ENCODE results near the gene AOPEP. TPM values are rescaled to one million over a fixed set of nuclear protein-coding genes. Genes with fewer than 3 reads are reported as not detected.
A peak's percentile ranks its signal among the peaks of the same experiment; 100 is the strongest.

The AOPEP gene
- total and polyA plus RNA-seq, 2 of the 13 experiments (the other 11 are each of a cell fraction or from before 2014, with no cell fraction given): 22.2 to 41.6 TPM

- FAIRE-seq: no peak
- TF ChIP-seq U2AF1 (optimal IDR thresholded peaks at IDR 0.05; ENCODE audit: low read depth, low read length): no peak
- TF ChIP-seq PAWR (CRISPR knock-in tag; IDR thresholded peaks at IDR 0.05; ENCODE audit: borderline replicate concordance): no peak
- TF ChIP-seq THYN1 (CRISPR knock-in tag; IDR thresholded peaks at IDR 0.05; ENCODE audit: borderline replicate concordance, low read depth): no peak
- no peak for TF ChIP-seq HNF4A (CRISPR knock-in tag; IDR thresholded peaks at IDR 0.05)
- no peak for TF ChIP-seq ZNF720 (CRISPR knock-in tag; IDR thresholded peaks at IDR 0.05)
- TF ChIP-seq HINFP (CRISPR knock-in tag; IDR thresholded peaks at IDR 0.05; ENCODE audit: low read depth): no peak
- no peak for TF ChIP-seq ZNF839 (CRISPR knock-in tag; IDR thresholded peaks at IDR 0.05; ENCODE audit: borderline replicate concordance)
- TF ChIP-seq MXD3 (CRISPR knock-in tag; IDR thresholded peaks at IDR 0.05): no peak
- no peak for TF ChIP-seq ZNF558 (CRISPR knock-in tag; IDR thresholded peaks at IDR 0.05; ENCODE audit: borderline replicate concordance)
- no peak for TF ChIP-seq DZIP1 (CRISPR knock-in tag; IDR thresholded peaks at IDR 0.05)
- TF ChIP-seq ZNF879 (CRISPR knock-in tag; IDR thresholded peaks at IDR 0.05): no peak
- no peak for TF ChIP-seq ZNF660 (CRISPR knock-in tag; IDR thresholded peaks at IDR 0.05; ENCODE audit: borderline replicate concordance, low read depth)
- no peak for TF ChIP-seq MNT (IDR thresholded peaks at IDR 0.05)
- no peak for TF ChIP-seq ZNF253 (CRISPR knock-in tag; IDR thresholded peaks at IDR 0.05; ENCODE audit: borderline replicate concordance)
- TF ChIP-seq FOXA1 (IDR thresholded peaks at IDR 0.05): no peak
- no peak for TF ChIP-seq FOXA1 (CRISPR knock-in tag; IDR thresholded peaks at IDR 0.05)
These were observed 299.0 kb downstream of the AOPEP start for GRCh38 chr9:95025213-95026147.

More at GRCh38 chr9:95025213-95026147, 299.0 kb downstream of the AOPEP start:
- Histone ChIP-seq H3K27ac (ENCODE audit: extremely low read length, insufficient read depth, low read length) (peak overlapping the region; percentile 94), H3K79me2 (ENCODE audit: insufficient read depth, low read length) (peaks cover 78% of the 10 kb centered on the region), H3K9me3 (ENCODE audit: low read length) (no peaks in the 10 kb centered on the region), H3K36me3 (replicated peaks in 1 of 2; ENCODE audit: control insufficient read depth in 1 of 2, insufficient read depth in 2 of 2, low read length in 2 of 2) (peaks cover 9 to 46% of the 10 kb centered on the region in 2 experiments), H2AFZ (ENCODE audit: low read length) (no peak overlapping the region), H3K4me2 (ENCODE audit: low read depth, low read length) (peak overlapping the region; percentile 68), H4K20me1 (ENCODE audit: insufficient read depth, low read length) (no peaks in the 10 kb centered on the region), H3K27me3 (ENCODE audit: control insufficient read depth in 1 of 2, insufficient read depth in 2 of 2, low read length in 2 of 2) (no peaks in the 10 kb centered on the region), H3K4me3 (replicated peaks in 1 of 3; ENCODE audit: insufficient read depth in 1 of 3, low read depth in 2 of 3, low read length in 3 of 3) (0 out of 6 replicates have a peak overlapping the region, but pooled peaks of 1 of the 3 experiments have one; percentile 47), H3K9ac (ENCODE audit: insufficient read depth, low read depth, low read length) (peak overlapping the region; percentile 80), H3K4me1 (ENCODE audit: insufficient read depth, low read length) (peaks cover 100% of the 10 kb centered on the region)
- intact Hi-C loops (cut with micrococcal nuclease; ENCODE audit: unreplicated experiment) (no loop called here), in situ Hi-C loops (cut with HindIII; ENCODE audit: extremely low pct_ligation_motif_present, low pct_unique_long_range_greater_than_20kb) (no loop called here)
- POLR2A ChIA-PET: interaction anchor here (0.9 to 4.0 kb wide), 9 partner anchors 17 to 299 kb away, joined by 3 to 60 read pairs (median 7); partner anchors contain the start of gene AOPEP
- BruUV-seq (replicated peaks): no TSS peak
- DNase-seq (ENCODE audit: low spot score): peak; percentile 80
- peak; percentile 46 for ATAC-seq
- 52% methylated on average over 11 of the region's 13 CpGs for WGBS (ENCODE audit: low lambda C conversion rate)
- CTCF ChIA-PET (ENCODE audit: low intra/inter-chr PET ratio, low total read pairs): no interaction called here
